MCF 10A (cell line): ENCODE results near the gene LGALS7B. TPM values are rescaled to one million over a fixed set of nuclear protein-coding genes. Genes with fewer than 3 reads are reported as not detected.

Experiments
- BruUV-seq: library from RNA; stranded (reverse); fragments of 400-500 nt; replicated peaks from 2 replicates; lab custom pipeline; 2021; lab: Mats Ljungman, UMichigan
- CTCF ChIA-PET: fragments of 300-600 bp; sonication (Branson Sonifier 250); formaldehyde crosslinking; extraction: SDS; loops from one replicate; lab custom pipeline; 2021; ENCODE audit warnings: antibody characterized with exemption, inconsistent platforms; lab: Yijun Ruan, JAX
- POLR2A ChIA-PET: fragments of 300-600, 350-650 bp; sonication (Branson Sonifier 250); formaldehyde crosslinking; extraction: SDS; loops from one replicate; lab custom pipeline; 2020; ENCODE audit warnings: antibody characterized with exemption, inconsistent platforms; lab: Yijun Ruan, JAX
- DNase-seq: peaks from one replicate; pipeline ENCODE4 v3.0.0-alpha.2; 2018; ENCODE audit not compliant: unreplicated experiment
- H3K27ac Mint-ChIP-seq: one replicate; pipeline ENCODE4 v1.8.0; 2022; ENCODE audit warnings: mild to moderate bottlenecking, low read depth, mixed read lengths; ENCODE audit not compliant: unreplicated experiment
- H3K27me3 Mint-ChIP-seq: one replicate; pipeline ENCODE4 v1.8.0; 2022; ENCODE audit warnings: mixed read lengths; ENCODE audit not compliant: insufficient read depth, unreplicated experiment
- H3K36me3 Mint-ChIP-seq: one replicate; pipeline ENCODE4 v1.8.0; 2022; ENCODE audit warnings: mild to moderate bottlenecking, moderate library complexity, mixed read lengths; ENCODE audit not compliant: insufficient read depth, unreplicated experiment
- H3K4me1 Mint-ChIP-seq: one replicate; pipeline ENCODE4 v1.8.0; 2022; ENCODE audit warnings: mixed read lengths; ENCODE audit not compliant: insufficient read depth, unreplicated experiment
- H3K4me3 Mint-ChIP-seq: one replicate; pipeline ENCODE4 v1.8.0; 2022; ENCODE audit warnings: mild to moderate bottlenecking, moderate library complexity, mixed read lengths; ENCODE audit not compliant: unreplicated experiment
- H3K9me3 Mint-ChIP-seq: one replicate; pipeline ENCODE4 v1.8.0; 2022; ENCODE audit warnings: mixed read lengths; ENCODE audit not compliant: unreplicated experiment
- intact Hi-C: fragments of 100-400 bp; cut with micrococcal nuclease; formaldehyde crosslinking; loops from 2 replicates; pipeline ENCODE4 v1.14.1; 2022
- total RNA-seq: library from RNA; stranded (reverse); gene quantifications from 2 replicates; pipeline ENCODE4 v1.2.3, GENCODE V29; 2022
- TF ChIP-seq, protein P1 (sequence below): fragments of 200-600 bp; IDR thresholded peaks from one replicate; pipeline ENCODE4 v1.8.0; 2022; ENCODE audit warnings: antibody characterized with exemption, mild to moderate bottlenecking; ENCODE audit not compliant: unreplicated experiment

The LGALS7B gene
- total RNA-seq, 1 experiment from 2014 or later, result 2.6 TPM

- Mint-ChIP-seq H3K36me3 (peaks cover 70% of the 10 kb centered on the region), H3K4me3 (peak overlapping the region; percentile 51), H3K9me3 (no peaks in the 10 kb centered on the region), H3K4me1 (peaks cover 17% of the 10 kb centered on the region), H3K27me3 (no peaks in the 10 kb centered on the region), H3K27ac (no peak overlapping the region)
- no TSS peak for BruUV-seq
- CTCF ChIA-PET, result interaction anchor here (0.6 to 1.2 kb wide), 5 partner anchors 17 to 292 kb away, joined by 3 to 6 read pairs (median 4); no protein-coding TSS in a partner anchor
- intact Hi-C loops, result no loop called here
- POLR2A ChIA-PET, result interaction anchor here (0.6 to 5.8 kb wide), 27 partner anchors 8 to 568 kb away, joined by 3 to 74 read pairs (median 5); partner anchors contain the start of genes ACTN4, FAM98C, HNRNPL and MRPS12
- TF ChIP-seq, protein P1, sequence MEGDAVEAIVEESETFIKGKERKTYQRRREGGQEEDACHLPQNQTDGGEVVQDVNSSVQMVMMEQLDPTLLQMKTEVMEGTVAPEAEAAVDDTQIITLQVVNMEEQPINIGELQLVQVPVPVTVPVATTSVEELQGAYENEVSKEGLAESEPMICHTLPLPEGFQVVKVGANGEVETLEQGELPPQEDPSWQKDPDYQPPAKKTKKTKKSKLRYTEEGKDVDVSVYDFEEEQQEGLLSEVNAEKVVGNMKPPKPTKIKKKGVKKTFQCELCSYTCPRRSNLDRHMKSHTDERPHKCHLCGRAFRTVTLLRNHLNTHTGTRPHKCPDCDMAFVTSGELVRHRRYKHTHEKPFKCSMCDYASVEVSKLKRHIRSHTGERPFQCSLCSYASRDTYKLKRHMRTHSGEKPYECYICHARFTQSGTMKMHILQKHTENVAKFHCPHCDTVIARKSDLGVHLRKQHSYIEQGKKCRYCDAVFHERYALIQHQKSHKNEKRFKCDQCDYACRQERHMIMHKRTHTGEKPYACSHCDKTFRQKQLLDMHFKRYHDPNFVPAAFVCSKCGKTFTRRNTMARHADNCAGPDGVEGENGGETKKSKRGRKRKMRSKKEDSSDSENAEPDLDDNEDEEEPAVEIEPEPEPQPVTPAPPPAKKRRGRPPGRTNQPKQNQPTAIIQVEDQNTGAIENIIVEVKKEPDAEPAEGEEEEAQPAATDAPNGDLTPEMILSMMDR, result no peak
- no peak for DNase-seq
Observed at GRCh38 chr19:38836983-38837626, 48.1 kb downstream of the LGALS7B start.

GRCh38 chr19:38837656-38838121 lies 48.7 kb downstream of the LGALS7B start:
- no TSS peak for BruUV-seq
- intact Hi-C loops, result loop anchor here (1.0 to 2.0 kb wide), 3 partner anchors 109 to 293 kb away; no protein-coding TSS in a partner anchor
- no peak for DNase-seq
- no peak overlapping the region for H3K27ac Mint-ChIP-seq
- H3K4me1 Mint-ChIP-seq, result peaks cover 20% of the 10 kb centered on the region
- TF ChIP-seq, protein P1, result no peak
- CTCF ChIA-PET, result interaction anchor here (0.6 to 1.2 kb wide), 8 partner anchors 16 to 293 kb away, joined by 3 to 6 read pairs (median 4); no protein-coding TSS in a partner anchor
- H3K4me3 Mint-ChIP-seq, result peak overlapping the region; percentile 51
- H3K9me3 Mint-ChIP-seq, result no peaks in the 10 kb centered on the region
- no peaks in the 10 kb centered on the region for H3K27me3 Mint-ChIP-seq
- POLR2A ChIA-PET, result interaction anchor here (0.6 to 5.8 kb wide), 32 partner anchors 8 to 567 kb away, joined by 3 to 74 read pairs (median 5); partner anchors contain the start of genes ACTN4, EIF3K, FAM98C and HNRNPL
- peaks cover 76% of the 10 kb centered on the region for H3K36me3 Mint-ChIP-seq

DNA sequence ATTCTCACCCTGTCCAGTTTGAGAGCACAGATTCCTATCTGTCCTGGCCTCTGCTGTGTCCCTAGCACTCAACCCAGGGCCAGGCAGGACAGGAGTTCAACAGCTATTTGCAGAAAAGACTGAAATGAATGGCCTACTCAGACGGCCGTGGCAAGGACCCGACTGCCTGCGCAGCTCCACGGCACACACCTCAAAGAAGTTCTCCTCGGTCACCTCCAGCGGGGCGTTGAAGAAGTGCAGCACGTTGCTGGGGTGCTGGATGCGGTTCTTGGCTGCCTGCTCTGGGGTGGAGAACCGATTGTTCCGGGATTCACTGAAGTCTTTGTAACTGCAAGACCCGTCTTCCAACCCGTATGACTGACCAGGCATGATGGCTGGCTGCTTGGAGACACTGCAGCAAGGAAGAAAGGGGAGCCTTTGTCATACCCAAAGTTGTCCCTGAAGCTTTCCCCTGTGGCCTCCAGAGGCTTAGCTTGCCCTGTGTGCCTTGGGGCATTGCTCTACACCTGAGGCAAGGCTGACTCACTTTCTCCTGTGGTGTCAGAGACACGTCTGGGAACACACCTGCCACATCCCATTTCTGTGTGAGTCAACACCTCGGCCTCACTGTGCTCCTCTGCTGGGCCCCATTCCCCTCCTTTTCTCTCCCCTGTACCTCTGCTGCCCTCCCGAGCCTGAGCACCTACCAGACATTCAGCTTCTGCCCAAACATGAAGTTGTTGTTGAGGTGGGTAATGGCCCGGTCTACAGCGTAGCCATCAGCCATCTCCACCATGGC lies 49.4 kb downstream of the LGALS7B start:
- no peaks in the 10 kb centered on the region for H3K27me3 Mint-ChIP-seq
- ChIA-PET CTCF (interaction anchor here (0.6 to 2.6 kb wide), 11 partner anchors 10 to 294 kb away, joined by 3 to 15 read pairs (median 4); no protein-coding TSS in a partner anchor), POLR2A (interaction anchor here (0.6 to 5.8 kb wide), 33 partner anchors 9 to 566 kb away, joined by 3 to 74 read pairs (median 6); partner anchors contain the start of genes ACTN4, EIF3K, FAM98C and HNRNPL)
- peaks cover 20% of the 10 kb centered on the region for H3K4me1 Mint-ChIP-seq
- intact Hi-C loops, result loop anchor here (1.0 to 2.0 kb wide), 3 partner anchors 110 to 294 kb away; no protein-coding TSS in a partner anchor
- BruUV-seq, result no TSS peak
- H3K4me3 Mint-ChIP-seq, result peak overlapping the region; percentile 51
- peaks cover 83% of the 10 kb centered on the region for H3K36me3 Mint-ChIP-seq
- peak overlapping the region; percentile 85 for H3K27ac Mint-ChIP-seq
- peak; percentile 92 for DNase-seq
- H3K9me3 Mint-ChIP-seq, result no peaks in the 10 kb centered on the region
- TF ChIP-seq, protein P1, result peak; percentile 37
